Hepatic stellate cell (primary cell): ENCODE data around the gene CARD11.

Experiments used
- DNase-seq: peaks from one replicate; pipeline ENCODE4 v3.0.0; 2011; ENCODE audit warnings: low spot score

The CARD11 gene

DNA sequence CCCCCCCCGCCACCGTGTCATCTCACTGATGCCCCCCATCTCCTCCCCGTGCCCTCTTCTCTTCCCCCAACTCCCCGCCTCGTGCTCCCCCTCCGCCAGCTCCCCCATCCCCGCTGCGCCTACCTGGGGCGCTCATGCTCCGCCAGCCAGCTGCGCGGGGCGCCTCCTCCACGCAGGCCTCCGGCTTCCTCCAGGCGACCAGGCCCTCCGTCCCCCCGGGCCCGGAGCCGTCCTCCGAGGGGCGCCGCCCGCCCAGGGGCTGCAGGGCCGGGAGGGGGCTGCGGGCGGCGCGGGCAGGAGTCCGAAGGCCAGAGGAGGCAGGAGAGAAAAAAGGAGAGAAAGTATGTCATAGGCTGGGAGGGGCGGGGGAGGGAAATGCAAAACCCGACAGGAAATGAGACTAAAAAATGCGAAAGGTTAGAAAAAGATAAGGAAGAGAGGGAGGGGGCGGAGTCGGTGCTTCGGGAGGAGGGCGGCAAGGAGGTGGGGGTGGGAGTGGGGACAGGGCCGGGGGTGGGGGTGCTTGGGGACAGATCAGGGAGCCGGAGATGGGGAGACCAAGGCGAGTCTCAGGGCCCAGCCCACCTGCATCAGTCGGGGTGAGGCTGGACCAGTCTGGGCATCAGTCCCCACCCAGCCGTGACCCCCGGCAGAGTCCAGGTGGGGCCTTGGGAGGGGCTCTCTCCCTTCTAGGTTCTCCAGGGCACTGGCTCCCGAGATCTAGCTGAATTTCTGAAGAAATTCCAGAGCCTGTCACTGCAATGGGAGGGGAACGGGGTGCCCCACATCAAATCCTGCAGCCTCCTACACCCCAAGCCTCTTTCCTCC lies at the start of gene CARD11:
Gene CARD11 (minus strand): TSS at position 324 of the 828 bp plus-strand sequence. CDS start 85,361 bp downstream, outside the sequence.
- no peak for DNase-seq

DNA sequence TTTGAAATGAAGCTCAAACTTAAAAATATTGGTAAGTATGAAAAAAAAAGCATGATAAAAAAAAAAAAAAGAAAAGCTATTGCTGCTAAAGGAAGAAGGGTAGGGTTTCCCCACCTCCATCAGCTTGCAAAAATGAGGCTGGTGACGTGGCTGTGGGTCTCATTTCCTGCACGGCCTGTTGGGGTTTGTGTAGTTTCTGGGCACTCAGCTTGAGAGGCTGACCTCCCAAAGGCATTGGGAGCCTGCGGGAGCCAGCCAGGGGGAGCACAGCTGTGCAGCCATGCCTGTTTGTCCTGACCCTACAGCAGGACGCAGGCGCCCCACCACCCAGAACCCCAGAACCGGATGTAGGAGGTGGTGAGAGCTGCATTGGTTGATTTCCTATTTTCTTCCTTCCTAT lies 48.8 kb upstream of the CARD11 start:
- DNase-seq = no peak

DNA sequence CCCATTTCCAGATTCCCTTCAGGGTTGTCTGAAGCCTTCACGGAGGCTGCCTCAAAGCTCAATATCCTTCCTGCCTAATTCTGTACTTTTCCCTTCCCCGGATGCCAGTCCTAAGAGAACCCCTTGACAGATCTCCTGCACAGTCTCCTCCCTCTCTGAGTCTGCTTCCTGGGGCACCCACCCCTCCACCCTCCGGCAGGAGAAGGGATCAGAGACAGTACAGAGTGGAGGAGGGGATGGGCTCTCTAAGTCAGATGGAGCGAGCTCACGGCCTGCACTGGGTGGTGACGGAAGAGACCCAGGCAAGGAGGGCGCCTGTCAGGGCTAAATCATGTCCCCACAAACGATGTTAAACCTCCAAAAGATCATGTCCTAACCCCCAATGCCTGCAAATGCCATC lies 48.0 kb upstream of the CARD11 start:
- no peak for DNase-seq

DNA sequence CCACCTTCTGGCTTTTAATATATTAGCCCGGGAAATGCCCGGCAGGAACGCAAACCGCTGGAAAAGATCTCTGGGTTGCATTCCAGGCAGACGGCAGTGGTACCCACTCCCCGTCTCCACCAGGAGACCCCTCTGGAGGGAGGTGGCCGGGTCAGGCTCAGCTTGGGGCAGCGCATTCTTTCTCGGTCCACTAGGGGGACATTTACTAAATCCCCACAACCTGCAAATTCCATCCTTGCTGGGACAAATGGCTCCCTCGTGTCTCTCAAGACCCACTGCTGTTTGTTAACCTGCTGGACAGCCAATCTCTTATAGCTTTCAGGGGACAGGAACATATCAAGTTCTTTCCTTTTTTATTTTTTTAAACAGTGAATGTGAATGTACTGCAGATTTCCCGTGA lies 45.8 kb upstream of the CARD11 start:
- DNase-seq = no peak

DNA sequence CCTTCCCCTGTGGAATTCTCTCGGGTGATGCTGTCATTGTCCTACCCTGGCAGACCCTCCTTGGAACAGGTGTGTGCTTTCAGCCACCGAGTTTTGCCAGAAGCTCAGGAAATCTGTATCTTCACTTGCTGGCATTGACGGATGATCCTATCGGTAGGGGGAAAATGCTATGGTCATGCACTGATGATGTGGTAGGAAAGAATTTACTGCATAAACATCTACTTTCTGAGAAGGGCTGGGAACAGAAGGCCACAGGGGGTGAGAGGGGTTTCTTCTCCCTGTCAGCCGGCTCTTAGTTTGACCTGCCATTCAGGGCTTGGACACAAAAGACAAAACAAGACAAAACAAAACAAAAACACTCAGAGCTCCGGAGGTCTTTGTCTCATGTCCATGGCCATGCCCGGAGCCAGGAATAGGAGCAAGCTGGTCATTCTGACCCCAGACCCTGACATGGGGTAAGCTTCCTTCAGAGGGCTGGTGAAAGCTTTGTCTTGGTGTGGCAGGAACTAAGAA lies 43.6 kb upstream of the CARD11 start:
- DNase-seq = no peak

DNA sequence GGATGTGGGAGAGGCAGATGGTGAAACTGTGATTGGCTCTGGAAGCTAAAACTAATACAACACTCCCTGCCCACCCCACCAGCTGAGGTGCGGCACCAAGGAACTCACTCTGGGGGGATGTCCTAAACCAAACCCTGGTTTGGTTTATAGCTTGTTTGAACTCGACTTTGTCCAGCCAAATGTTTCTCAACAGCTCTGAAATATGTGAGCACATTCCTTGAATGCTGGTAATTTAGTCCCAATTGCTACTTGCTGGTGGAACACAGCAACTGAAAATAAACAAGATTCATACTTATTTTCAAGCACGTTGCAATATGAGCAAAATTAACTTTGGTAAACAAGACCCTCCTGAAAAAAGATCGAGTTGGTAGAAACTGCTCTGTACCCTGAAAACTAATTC lies 39.7 kb upstream of the CARD11 start:
- no peak for DNase-seq

DNA sequence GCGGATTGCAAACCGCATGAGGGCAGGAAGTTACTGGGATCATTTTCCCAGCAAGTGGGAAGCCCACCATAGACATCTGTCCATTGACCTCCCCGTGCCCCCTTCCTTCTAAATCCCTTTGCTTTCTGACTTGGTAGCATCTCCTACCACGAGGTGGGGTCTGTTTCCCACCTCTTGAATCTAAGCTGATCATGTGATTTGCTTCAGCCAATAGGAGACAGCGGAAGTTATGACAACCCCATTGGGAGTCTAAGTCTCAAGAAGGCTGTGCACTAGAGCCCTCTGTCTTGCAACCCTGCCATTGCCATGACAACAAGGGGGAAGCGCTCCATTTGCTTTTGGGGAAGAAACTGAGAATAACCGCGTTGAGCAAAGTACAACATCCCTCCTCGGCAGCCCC lies 39.2 kb upstream of the CARD11 start:
- no peak for DNase-seq

DNA sequence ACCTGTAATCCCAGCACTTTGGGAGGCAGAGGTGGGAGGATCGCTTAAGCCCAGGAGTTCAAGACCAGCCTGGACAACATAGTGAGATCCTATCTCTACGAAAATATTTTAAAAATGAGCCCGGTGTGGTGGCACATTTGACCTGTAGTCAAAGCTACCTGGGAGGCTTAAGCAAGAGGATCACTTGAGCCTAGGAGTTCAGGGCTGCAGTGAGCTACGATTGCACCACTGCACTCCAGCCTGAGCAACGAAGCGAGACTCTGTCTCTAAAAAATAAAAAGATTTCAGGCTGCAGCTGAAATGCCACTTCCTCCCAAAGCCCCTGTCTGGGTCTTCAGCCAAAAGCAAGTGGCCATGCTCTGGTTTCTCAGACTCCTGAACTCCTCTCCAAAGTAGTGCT lies 38.7 kb upstream of the CARD11 start:
- no peak for DNase-seq

DNA sequence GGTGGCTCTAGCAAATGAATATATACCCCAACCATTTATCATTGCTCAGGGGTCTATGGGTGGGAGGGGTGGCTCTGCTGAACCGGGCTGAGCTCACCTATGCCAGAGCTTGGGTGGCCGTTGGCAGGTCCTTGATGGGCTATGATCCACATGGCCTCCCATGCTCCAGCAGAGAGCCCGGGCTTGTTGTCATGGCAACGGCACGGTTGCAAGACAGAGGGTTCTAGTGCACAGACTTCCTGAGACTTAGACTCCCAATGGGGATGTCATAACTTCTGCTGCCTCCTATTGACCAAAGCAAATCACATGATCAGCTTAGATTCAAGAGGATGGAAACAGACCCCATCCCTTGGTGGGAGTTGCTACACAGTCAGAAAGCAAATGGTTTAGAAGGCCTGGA lies 36.4 kb upstream of the CARD11 start:
- DNase-seq = no peak

DNA sequence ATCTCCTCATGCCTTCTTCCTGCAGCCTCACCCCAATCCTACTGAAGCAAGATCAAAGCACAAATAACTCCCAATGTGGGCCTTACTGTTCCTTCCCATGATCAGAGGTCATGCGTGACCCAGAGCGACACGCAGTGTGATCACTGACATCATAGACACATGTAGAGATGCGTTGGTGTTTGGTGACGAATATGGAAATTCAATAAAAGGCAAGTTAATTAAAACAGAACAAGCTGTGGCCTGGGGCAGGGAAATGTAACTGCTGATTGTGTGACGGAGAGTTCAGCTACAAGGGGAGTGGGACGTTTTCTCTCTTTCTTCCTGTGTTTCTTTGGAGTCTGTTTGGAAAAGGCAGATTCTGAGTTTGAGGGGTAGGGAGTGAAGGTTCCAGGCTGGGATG lies 34.8 kb upstream of the CARD11 start:
- no peak for DNase-seq

DNA sequence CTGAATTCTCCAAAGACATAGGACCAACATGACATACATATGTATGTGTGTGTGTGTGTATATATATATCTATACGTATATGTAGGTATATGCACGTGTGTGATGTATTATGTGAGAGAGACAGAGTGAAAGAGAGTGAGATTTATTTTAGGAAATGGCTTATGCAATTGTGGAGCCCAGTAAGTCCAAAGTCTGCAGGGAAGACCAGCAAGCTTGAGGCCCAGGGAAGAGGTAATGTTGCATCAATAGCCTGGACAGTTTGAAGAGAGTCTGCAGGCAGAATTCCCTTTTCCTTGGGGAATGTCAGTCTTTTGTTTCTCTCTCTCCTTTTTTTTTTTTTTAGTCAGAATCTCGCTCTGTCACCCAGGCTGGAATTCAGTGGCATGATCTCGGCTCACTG lies 33.0 kb upstream of the CARD11 start:
- no peak for DNase-seq

DNA sequence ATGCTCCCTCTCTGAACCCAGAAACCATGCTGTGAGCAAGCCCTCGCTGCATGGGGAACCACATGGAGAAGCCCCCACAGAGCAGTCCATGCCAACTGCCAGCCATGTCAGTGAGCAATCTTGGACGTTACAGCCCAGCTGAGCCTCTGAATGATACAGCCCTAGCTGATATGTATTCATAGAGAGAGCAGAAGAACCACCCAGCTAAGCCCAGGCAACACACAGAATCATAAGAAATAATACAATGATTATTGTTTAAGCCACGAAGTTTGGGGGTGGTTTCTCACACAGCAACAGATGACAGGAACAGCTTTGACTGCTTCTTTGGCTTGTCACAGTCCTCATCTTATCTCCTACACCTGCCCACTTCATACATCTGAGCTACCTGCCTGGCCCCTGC lies 32.5 kb upstream of the CARD11 start:
- no peak for DNase-seq

DNA sequence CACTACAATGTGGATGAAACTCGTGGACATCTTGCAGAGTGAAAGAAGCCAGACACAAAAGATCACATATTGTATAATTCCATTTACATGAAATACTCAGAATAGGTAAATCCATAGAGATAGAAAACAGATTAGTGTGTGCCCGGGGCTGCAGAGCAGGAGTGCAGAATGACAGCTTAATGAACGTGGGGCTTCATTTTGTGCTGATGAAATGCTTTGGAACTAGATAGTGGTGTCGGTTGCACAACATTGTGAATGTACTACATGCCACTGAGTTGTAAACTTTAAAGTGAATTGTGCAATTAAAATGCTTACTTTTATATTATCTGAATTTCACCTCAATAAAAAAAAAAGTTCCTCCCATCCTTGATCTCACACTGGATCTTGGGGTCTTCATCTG lies 31.8 kb upstream of the CARD11 start:
- no peak for DNase-seq

DNA sequence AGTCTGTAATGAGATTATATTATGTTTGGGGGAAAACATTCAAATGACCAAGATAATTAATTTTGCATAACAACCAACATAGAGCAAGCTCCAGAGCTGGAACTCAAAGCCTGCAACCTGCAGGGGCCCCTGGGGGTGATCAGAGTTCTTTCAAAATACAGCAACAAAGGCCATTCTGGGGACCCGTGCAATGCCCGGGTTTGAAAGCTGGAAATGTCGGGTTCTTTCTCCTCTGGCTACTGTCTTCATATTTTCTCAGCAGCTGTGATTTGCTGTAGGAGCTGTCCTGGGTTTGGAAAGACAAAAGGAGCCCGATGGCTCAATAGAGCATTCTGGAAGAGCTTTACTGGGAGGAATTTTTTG lies 30.8 kb upstream of the CARD11 start:
- no peak for DNase-seq

DNA sequence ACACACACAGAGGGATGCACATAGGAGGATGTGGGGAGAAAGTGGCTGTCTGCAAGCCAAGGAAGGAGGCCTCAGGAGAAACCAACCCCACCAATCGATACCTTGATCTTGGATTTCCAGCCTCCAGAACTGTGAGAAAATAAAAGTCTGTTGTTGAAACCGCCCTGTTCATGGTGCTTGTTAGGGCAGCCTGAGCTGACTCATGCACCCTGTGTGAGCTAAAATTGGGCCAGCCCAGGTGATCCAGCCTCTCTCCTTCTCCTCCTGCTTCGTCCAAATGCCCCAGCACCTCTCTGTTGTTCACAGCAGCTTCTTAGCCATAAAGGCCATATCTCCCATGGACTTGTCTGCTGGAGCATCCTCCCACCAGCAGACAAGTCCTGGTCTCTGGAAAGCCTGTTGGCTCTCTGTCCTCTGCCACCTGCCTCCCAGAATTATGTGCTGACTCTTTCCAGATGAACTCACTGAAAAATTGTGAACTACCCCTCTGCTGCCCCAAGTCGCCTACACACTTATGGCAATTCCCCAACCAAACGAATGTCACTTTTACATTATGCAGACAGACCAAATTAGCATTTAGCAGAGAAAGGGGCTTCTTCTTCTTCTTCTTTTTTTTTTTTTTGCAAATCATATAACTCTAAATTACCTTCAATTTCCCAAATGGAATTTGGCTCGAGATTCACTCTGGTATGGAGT lies 30.2 kb upstream of the CARD11 start:
- DNase-seq = no peak

DNA sequence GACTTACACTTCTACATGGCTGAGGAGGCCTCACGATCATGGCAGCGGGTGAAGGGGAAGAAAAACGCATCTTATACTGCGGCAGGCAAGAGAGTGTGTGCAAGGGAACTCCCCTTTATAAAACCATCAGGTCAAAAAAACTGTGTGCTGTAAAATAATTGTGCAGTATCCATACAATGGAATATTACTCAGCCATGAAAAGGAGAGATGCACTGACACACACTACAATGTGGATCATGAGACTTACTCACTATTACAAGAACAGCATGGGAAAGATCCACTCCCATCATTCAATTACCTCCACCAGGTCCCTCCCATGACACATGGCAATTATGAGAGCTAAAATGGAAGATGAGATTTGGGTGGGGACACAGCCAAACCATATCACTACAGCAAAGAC lies 27.2 kb upstream of the CARD11 start:
- DNase-seq = no peak

DNA sequence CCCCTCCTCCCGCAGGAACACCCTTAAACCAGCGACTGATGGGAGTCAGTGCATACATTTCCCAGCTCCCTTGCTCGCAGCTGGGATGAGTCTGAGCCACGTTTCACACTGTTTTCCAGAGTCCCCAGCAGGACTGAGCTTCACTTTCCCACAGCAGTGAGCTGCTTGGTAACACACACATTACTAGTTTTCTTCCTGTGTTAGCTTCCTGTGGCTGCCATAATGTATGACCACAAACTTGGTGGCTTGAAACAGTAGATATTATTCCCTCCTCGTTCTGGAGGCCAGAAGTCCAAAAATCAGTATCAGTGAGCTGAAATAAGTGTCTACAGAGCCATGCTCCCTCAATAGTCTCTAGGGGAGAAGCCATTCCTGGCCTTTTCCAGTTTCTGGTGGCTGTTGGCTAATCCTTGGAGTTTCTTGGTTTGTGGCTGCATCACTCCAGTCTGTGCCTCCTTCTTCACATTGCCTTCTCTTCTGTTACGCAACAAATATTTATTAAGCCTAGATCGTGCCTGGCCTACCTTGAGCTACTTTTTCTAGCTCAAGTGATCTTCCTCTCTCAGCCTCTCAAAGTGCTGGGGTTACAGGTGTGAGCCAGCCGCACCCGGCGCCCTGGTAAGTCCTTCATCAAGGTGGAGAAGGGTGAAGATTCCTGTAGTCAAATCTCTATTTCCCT lies 26.2 kb upstream of the CARD11 start:
- no peak for DNase-seq

DNA sequence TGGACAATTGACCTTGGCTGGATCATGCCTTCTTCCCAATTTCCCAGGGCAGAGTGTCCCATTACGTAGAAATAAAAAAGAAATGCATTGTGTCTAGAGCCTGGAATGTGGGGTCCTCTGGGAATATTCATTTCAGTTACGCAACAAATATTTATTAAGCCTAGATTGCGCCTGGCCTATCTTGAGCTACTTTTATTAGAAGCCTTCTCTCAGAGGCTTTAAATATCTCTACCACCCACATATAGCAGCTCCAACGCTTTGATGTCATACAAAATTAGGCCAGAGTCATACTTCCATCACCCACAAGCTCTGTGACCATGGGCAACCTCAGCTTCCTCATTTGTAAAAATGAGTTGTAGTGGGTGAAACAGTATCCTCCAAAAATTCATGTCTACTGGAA lies 24.9 kb upstream of the CARD11 start:
- DNase-seq = no peak

DNA sequence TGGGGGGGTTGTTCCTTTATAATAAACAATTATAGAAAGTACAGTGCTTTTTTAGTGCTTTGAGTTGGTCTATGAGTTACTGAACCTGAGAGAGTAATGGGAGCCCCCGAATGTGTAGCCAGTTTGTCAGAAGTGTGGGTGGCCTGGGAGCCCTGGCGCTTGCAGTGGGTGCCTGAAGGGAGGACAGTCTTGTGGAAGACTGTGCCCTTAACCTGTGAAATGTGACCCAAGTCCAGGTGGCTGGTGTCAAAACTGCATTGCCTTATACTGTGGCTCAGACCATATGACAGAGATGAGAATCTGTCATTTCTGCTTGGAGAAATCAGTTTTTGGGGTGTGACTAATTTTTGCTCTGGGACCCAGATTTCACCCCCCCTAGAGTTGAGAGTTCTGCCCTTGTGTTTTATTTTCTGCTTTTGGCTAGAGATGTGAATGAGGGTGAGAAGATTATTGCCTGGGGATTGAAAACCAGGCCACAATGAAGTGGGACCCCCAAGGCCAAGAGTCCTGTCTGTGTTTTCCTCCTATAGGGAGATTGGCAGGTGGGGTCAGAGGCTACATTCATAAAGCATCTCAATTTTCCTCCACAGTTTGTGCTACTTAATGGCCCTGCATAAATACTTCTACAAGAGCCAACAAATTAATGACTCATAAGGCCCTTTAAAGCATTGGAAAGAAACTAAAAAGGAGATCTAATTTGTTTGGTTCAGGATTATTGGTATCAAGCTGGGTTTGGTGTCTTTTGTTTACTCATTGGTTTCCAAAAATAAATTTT lies 24.1 kb upstream of the CARD11 start:
- no peak for DNase-seq

DNA sequence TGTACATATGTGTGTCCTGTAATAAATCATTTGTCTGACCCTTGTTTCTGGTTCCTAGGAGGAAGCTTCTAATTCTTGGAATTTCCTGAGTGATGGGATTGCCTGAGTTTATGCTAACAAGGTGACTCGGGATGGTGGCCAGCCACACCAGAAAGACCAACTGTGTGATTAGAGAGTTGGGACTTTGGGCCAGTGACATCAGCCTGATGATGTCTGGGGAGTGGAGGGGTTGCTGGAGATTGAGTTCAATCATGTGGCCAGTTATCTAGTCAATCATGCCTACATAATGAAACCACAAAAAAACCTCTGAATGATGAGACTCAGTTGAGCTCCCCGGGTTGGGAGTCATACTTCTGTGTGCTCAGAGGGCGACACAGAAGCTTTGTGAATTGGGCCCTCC lies 23.5 kb upstream of the CARD11 start:
- no peak for DNase-seq

DNA sequence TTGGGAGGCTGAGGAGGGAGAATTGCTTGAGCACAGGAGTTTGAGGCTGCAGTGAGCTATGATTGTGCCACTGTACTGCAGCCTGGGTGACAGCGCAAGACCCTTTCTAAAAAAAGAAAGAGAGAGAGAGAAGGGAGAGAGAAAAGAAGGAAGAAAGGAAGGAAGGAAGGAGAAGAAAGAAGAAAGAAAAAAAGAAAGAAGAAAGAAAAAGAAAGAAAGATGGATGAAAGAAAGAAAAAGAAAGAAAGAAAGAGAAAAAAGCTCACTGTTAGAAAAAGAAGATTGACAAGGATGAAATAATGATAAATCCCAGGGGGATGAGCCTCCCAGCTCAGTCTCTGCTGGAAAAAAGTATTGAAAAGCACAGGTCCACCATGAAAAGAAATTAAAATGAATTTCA lies 22.8 kb upstream of the CARD11 start:
- no peak for DNase-seq

DNA sequence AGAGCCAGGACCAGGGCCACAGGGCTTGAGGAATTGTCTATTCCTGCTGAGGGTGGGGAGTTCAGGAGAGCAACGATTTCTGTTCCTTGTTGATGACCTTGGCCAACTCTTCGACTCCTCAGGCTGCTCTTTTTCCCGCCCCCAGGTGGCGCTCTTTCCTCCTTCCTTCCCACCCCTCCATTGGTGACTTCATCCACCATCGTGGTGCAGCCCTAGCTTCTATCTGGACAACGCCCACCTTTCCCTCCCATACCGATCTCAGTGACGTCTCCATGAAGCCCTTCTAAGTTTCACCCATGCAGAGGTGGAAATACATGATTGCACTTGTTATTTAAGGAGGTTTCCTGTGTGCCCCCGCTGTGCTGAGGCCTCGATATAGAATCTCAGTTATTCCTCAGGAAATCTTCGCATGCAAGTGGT lies 22.1 kb upstream of the CARD11 start:
- DNase-seq = no peak
